GM12801 (cell line): Measurements from ENCODE around the gene CYP1A2.
A peak's percentile ranks its signal among the peaks of the same experiment; 100 is the strongest.

ENCODE experiments used
- TF ChIP-seq, protein P1 (sequence below): IDR thresholded peaks from one replicate; pipeline ENCODE4 v1.5.1; 2011; ENCODE audit warnings: control low read depth; ENCODE audit not compliant: insufficient read length; ENCODE audit errors: extremely low read depth

CYP1A2 gene

DNA sequence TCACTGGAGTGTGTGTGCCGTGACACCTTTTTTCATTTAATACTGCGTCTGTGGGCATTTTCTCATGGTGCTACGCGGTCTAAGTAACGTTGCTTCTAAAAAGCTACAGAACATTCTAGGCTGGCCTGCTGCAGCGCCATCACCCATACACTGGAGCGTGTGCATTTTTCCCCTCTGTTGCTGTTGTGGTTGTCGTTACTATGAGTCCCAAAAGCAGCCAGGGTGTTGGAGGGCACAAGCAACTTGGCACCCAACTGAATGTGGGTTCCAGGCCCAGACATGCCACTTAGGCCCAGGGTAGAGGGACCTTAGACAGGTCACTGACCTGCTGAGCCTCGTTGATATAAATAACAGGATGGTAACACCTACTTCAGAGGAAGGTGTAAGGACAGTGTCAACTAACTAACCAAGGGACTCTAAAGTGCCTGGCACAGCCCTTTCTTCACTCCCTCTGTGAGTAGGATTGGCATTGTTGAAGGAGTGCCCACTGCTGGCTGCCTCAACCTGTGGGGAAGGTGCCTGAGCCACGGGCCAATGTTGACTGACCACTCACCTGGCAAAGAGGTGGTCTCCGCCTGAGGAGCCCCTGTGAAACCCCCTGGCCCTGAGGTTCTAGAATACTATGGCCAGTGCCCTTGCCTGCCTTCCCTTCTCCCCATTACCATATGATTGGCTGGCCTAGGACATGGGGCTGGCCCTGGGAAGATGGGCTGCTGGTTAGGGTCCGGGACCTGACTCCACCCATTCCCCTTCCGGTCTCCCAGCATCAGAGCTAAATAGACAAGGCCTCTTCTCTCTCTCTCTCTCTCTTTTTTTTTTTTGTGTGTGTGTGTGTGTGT, 36.8 kb downstream of the CYP1A2 start:
- TF ChIP-seq, protein P1, sequence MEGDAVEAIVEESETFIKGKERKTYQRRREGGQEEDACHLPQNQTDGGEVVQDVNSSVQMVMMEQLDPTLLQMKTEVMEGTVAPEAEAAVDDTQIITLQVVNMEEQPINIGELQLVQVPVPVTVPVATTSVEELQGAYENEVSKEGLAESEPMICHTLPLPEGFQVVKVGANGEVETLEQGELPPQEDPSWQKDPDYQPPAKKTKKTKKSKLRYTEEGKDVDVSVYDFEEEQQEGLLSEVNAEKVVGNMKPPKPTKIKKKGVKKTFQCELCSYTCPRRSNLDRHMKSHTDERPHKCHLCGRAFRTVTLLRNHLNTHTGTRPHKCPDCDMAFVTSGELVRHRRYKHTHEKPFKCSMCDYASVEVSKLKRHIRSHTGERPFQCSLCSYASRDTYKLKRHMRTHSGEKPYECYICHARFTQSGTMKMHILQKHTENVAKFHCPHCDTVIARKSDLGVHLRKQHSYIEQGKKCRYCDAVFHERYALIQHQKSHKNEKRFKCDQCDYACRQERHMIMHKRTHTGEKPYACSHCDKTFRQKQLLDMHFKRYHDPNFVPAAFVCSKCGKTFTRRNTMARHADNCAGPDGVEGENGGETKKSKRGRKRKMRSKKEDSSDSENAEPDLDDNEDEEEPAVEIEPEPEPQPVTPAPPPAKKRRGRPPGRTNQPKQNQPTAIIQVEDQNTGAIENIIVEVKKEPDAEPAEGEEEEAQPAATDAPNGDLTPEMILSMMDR: no peak

DNA sequence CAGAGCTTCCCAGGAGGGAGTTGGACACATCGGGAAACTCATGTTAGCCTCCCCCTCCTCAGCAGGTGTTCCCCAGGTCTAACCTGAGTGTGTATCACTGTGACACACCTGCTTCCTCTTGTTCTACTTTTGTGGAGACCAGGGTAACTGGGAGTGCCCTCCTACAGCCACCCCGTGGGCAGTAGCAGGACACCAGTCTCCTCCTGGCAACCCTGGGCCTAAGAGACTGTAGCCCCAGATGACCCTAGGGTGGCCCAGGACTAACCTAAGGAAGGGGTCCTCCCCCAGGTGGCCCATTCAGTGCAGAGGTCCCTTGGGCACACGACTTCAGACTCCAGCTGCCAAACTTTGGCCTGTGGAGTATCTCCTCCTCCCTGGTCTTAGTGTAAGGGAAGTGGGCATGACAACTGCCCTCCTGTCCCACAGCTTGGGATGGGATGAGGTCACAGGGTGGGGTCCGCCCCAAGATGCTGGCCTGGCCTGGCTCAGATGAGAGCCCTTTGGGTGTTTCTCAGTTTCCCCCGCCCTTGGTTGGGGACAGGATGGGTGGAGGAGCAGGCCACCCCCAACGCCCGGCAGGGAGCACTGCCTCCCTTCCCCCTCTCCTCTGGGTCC, 38.0 kb downstream of the CYP1A2 start:
- TF ChIP-seq, protein P1: no peak

DNA sequence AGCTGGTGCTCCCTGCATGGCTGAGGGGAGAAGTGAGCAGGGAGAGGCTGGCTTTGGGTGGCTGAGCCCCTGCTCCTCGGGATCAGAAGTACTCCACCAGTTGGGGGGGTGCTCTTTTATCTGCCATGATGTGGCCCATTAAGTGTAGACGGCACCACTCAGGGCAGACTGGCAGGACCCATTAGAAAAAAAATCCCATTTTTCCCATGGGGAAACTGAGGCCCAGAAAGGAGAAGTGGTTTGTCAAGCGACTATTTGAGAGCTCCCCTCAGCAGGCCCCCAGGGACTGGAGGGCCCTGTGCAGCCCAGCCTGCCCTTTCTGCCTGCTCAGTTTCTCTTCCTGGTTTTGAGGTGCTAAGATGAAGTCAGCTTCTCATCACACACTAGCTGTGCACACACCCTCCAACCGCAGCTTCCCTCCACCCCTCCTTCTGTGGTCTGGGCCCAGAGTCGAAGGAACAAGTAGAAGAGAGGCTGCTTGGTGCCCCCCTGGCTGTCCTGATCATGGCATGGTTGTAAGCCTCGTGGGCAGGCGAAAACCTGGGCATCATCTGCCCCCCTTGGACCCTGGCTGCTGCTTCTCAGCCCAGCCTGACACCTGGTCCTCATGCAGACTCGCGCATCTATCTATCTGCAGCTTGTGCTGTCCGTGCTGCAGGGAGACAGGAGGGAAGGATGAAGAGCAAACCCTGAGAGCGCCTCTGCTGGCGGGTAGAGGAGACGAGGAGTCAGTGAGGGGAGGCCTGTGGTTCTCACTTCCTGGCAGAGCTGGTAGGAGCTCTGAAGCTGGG, 38.8 kb downstream of the CYP1A2 start:
- TF ChIP-seq, protein P1: peak; percentile 82

DNA sequence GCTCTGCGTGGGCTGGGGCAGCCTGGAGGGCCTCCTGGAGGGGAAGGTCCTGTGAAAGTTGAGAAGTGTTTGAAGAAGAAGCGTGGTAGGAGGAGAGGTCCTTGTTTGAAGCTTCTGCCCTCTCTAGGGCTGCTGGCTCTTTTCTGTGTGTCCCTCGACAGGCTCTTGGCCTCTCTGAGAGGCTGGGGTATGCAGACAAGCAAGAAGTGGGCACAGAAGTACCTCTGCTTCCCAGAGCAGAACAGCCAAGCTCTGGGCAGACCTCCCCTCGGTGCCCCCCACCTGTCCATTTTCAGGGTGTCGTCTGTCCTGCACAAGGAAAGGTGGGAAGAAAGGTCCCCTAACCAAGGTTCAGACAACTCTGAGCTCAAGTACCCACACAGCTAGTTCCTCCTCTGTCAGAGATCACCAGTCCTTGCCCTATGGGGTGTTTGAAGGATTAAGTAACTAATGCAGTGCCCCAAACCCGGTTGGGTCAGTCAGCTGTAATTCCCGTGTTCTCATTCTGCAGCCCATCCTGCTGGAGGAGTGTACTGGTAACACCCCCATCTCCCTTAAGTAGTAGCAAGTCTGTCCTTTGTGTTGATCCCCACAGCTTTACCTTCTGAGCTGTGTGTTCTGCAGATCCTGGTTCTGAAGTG, 39.5 kb downstream of the CYP1A2 start:
- TF ChIP-seq, protein P1: no peak

DNA sequence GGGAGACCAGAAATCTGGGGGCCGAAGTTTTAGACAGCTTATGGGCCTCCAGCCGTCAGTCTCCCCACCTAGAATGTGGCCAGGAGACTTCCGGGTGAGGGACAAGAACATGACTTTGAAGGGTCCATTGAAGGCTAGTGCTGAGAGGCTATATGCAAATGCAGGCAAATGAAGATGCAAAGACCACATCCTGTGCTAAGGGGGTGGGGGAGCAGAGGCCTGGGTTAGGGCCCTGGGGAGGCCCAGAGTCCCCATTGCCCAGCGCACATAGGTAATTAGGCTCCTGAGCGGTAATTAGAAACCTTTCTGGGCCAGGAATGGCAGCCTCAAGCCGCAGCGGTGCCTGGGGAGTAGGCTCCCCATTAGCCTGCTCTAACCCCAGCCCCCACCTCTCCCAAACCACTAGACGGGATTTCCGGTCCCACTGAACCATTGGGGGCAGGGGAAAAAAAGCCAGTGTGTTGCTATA, 40.1 kb downstream of the CYP1A2 start:
- TF ChIP-seq, protein P1: no peak

DNA sequence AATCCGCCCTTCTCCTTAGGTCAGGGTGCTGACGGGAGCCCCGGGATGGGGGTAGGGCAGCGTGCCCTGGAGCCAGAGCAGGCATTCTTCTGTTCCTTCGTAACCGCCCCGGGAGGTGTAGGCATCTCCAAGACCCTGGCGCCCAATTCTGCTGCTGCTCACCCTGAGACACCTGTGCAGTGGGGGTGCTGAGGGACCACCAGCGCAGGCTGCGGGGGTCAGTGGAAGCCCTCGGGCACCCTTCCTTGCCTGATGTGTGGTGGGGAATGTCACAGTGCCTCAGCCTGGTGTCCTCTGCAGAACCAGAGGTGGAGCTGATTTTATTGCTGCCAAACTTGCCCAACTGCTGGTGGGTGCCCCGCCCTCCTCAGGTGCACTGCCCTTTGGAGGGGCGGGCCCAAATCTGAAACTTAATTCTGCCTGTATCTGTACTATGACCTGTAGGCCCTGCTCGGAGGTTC, 40.6 kb downstream of the CYP1A2 start:
- TF ChIP-seq, protein P1: no peak

DNA sequence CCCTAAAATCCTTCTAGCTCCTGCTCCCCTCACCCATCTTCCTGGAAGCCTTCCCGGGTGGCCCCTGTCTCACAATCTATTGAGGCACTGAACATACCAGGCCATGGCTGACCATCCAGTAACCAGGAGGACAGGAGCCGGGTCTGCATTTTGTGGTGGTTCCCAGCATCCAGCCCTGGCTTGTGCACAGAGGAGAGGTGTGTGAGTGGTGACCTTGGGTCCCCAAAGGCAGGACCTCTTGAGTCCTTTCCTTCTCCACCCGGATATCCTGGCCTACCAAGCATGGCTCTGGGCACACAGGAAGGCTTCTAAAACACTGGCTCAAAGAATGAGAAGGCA, 41.1 kb downstream of the CYP1A2 start:
- TF ChIP-seq, protein P1: no peak
